ENCODE results near the gene SLC16A2.

SLC16A2 gene

DNA sequence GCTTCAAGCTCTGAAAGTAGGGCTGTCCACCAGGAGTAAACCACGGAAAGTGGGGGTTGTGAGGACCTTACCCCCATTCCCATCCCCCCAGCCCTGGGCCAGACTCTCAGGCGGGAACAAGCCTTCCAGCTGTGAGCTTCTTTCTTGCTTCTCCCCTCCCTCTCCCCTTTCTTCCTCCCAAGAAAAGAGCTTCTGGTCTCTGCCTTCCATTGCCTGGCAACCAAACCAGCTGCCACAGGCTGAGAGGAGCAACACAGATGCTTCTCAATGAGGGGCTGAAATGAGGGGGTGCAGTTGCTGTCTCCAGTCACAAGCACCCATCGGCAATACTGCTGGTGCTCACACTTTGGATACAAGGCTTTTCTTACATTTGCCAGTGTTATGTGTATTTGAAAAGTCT lies 72.5 kb downstream of the SLC16A2 start:
- Mint-ChIP-seq H3K4me3 (no peak overlapping the region), H3K9me3 (peaks cover 4% of the 10 kb centered on the region), H3K27ac (peak overlapping the region in 1 of 3 experiments; percentile 50), H3K36me3 (ENCODE audit: low read depth) (no peaks in the 10 kb centered on the region), H3K27me3 (ENCODE audit: low read depth) (no peaks in the 10 kb centered on the region), H3K4me1 (peaks cover 11% of the 10 kb centered on the region)
- TF ChIP-seq, protein P1, sequence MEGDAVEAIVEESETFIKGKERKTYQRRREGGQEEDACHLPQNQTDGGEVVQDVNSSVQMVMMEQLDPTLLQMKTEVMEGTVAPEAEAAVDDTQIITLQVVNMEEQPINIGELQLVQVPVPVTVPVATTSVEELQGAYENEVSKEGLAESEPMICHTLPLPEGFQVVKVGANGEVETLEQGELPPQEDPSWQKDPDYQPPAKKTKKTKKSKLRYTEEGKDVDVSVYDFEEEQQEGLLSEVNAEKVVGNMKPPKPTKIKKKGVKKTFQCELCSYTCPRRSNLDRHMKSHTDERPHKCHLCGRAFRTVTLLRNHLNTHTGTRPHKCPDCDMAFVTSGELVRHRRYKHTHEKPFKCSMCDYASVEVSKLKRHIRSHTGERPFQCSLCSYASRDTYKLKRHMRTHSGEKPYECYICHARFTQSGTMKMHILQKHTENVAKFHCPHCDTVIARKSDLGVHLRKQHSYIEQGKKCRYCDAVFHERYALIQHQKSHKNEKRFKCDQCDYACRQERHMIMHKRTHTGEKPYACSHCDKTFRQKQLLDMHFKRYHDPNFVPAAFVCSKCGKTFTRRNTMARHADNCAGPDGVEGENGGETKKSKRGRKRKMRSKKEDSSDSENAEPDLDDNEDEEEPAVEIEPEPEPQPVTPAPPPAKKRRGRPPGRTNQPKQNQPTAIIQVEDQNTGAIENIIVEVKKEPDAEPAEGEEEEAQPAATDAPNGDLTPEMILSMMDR (IDR thresholded peaks at IDR 0.05; ENCODE audit: unreplicated experiment in 3 of 3): no peak

DNA sequence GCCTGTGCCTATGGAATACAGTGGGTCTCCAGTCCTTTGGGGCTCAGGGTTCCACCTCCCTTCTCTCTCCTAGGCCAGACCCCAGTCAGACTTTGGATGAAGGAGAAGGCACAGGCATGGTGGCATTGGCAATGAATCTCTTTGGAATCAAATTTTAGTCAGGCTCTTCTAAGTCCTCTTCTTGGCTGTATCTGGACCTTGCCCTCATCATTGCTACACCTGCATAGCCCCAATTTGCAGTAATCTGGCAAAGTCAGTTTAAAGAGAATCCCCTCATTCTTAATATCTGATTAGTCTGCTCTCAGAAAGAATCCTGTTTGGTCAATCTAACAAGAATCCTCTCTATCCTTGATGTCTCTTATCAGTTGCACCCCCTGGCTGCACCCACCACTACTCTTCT lies 77.6 kb downstream of the SLC16A2 start:
- no peaks in the 10 kb centered on the region for H3K27me3 Mint-ChIP-seq (ENCODE audit: low read depth)
- H3K4me3 Mint-ChIP-seq: no peak overlapping the region
- TF ChIP-seq, protein P1 (IDR thresholded peaks at IDR 0.05; ENCODE audit: unreplicated experiment in 3 of 3): no peak

DNA sequence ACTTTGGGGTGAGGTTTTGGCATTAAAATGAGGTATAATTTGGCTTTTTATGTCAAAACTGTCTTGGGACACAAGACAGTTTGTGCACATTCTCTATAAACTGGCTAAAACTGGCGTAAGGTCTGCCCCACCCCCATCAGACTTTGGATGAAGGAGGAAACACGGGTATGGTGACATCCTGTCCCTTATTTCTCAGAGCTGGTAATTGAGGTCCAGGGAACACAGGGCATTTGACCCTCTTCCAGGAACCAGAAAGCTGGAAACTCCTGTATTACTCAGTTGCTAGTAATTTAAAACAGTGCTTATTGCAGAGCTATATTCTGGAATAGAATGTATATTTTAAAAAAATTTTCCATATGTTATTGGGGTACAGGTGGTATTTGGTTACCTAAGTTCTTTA lies 78.8 kb downstream of the SLC16A2 start:
- H3K36me3 Mint-ChIP-seq (ENCODE audit: low read depth): peaks cover 4% of the 10 kb centered on the region
- peaks cover 2% of the 10 kb centered on the region for H3K4me1 Mint-ChIP-seq
- no peak overlapping the region for H3K27ac Mint-ChIP-seq
- no peak overlapping the region for H3K4me3 Mint-ChIP-seq
- peaks cover 4% of the 10 kb centered on the region for H3K9me3 Mint-ChIP-seq
- H3K27me3 Mint-ChIP-seq (ENCODE audit: low read depth): no peaks in the 10 kb centered on the region
- TF ChIP-seq, protein P1 (IDR thresholded peaks at IDR 0.05; ENCODE audit: unreplicated experiment in 3 of 3): no peak

More for the DNA sequence above, 77.6 kb downstream of the SLC16A2 start:
- H3K36me3 Mint-ChIP-seq (ENCODE audit: low read depth): peaks cover 4% of the 10 kb centered on the region
- peaks cover 2% of the 10 kb centered on the region for H3K4me1 Mint-ChIP-seq
- no peak overlapping the region for H3K27ac Mint-ChIP-seq
- peaks cover 4% of the 10 kb centered on the region for H3K9me3 Mint-ChIP-seq

DNA sequence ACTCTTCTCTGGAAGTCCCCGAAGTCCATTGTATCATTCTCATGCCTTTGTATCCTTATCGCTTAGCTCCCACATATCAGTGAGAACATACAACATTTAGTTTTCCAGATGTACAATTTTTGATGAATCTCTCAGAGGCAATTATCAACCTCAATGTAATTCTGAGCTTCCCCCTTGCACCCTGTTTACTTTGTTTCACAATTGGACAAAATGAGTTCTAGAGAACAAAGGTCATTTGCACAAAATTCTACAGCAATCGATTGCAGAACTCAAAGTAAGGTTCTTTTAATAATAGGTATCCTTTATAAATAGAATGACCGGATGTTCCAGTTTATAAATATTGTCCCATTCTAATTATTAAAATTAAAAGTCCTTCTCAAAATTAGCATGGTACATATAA lies 79.3 kb downstream of the SLC16A2 start:
- peaks cover 4% of the 10 kb centered on the region for H3K9me3 Mint-ChIP-seq
- H3K27me3 Mint-ChIP-seq (ENCODE audit: low read depth): no peaks in the 10 kb centered on the region
- no peak overlapping the region for H3K4me3 Mint-ChIP-seq
- no peak overlapping the region for H3K27ac Mint-ChIP-seq
- peaks cover 7% of the 10 kb centered on the region for H3K4me1 Mint-ChIP-seq
- peaks cover 4% of the 10 kb centered on the region for H3K36me3 Mint-ChIP-seq (ENCODE audit: low read depth)
- TF ChIP-seq, protein P1 (IDR thresholded peaks at IDR 0.05; ENCODE audit: unreplicated experiment in 3 of 3): no peak

DNA sequence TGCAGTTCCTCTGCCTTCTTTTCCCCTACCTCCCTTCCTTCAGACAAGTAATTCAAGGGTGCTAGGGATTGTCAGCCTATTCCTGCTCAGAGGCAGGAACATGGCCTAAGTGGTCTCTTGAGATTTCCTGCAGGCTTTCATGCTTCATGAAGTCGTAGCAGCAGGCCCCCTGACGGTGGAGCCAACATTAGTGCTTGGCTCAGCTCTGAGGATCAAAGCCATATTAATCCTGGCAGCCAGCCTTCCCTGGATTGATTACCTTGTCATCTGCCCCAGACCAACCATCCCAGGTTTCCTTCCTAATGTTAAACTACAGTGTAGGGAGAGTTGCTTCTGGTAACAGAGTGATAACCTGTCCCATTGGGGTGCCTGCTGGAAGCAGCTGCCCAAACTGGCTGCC lies 84.1 kb downstream of the SLC16A2 start:
- H3K4me3 Mint-ChIP-seq: no peak overlapping the region
- H3K27ac Mint-ChIP-seq: peak overlapping the region; percentile 66 to 87 (median 77)
- TF ChIP-seq, protein P1 (IDR thresholded peaks at IDR 0.05; ENCODE audit: unreplicated experiment in 3 of 3): no peak
- H3K36me3 Mint-ChIP-seq (ENCODE audit: low read depth): peaks cover 9% of the 10 kb centered on the region
- peaks cover 3% of the 10 kb centered on the region for H3K9me3 Mint-ChIP-seq
- H3K27me3 Mint-ChIP-seq (ENCODE audit: low read depth): no peaks in the 10 kb centered on the region
- H3K4me1 Mint-ChIP-seq: peaks cover 21% of the 10 kb centered on the region

DNA sequence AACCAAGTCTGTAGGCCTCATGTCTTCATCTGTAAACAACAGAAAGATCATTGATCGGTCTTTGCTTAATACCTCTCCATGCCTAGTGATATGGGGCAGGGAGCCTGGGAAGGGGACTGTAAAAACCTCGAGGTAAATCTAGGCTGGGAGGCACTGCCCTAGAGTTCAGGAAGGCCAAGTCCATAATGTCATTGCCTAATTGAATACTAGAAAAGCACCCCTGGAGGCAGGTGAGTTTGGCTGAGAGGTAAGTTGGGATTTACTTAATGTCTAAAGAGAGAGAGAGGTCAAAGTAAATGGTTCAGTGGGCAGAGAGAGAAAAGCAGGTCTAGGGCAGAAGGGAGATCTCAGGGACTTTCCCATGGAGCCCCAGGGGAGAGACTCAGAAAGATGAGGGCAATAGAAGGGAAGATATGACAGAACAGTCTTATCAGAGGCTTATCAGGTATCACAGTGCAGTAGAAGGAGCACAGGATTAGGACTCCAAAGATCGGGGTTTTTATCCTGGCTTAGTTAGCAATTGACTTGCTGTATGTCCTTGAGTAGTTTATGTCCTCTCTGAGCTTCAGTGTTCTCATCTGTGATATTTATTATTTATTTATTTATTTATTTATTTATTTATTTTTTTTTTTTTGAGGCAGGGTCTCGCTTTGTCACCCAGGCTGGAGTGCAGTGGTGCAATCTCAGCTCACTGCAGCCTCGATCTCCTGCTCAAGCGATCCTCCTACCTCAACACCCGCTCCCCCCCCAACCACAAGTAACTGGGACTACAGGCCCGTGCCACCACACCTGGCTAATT lies 85.2 kb downstream of the SLC16A2 start:
- no peaks in the 10 kb centered on the region for H3K27me3 Mint-ChIP-seq (ENCODE audit: low read depth)
- H3K27ac Mint-ChIP-seq: peak overlapping the region in 1 of 3 experiments; percentile 77
- peaks cover 9% of the 10 kb centered on the region for H3K36me3 Mint-ChIP-seq (ENCODE audit: low read depth)

More for the DNA sequence above, 85.2 kb downstream of the SLC16A2 start:
- TF ChIP-seq, protein P1 (IDR thresholded peaks at IDR 0.05; ENCODE audit: unreplicated experiment in 3 of 3): no peak
- Mint-ChIP-seq H3K4me3 (no peak overlapping the region), H3K4me1 (peaks cover 21% of the 10 kb centered on the region), H3K9me3 (peaks cover 3% of the 10 kb centered on the region)
